DND-41 (cell line): ENCODE measurements around the gene STAMBP.
"Not testable (repeated sequence)": the region's sequence is repeated elsewhere in the genome, so short reads cannot be mapped to it uniquely, and the experiment has no call there.

Experiments
- ATAC-seq: fragments of 200-7000 bp; cut with Tn5 transposase; 3 replicates; pipeline ENCODE4 v1.9.1; 2021; ENCODE audit warnings: low read depth; ENCODE audit not compliant: insufficient read depth
- DNase-seq: peaks from one replicate; pipeline ENCODE4 v3.0.0-alpha.2; 2020
- H2AFZ ChIP-seq: 2 replicates; pipeline ENCODE4 v1.6.0; 2012; ENCODE audit warnings: low read depth, low read length
- H3K27ac ChIP-seq: 2 replicates; pipeline ENCODE4 v1.5.1; 2012; ENCODE audit warnings: low read length, inconsistent platforms
- H3K27me3 ChIP-seq: fragments of 200-600 bp; sonication (generic); 2 replicates; pipeline ENCODE4 v1.6.0; 2012; ENCODE audit warnings: low read length, mild to moderate bottlenecking, inconsistent platforms; ENCODE audit not compliant: insufficient read depth, poor library complexity
- H3K36me3 ChIP-seq: 2 replicates; pipeline ENCODE4 v1.5.1; 2012; ENCODE audit warnings: low read length, inconsistent platforms; ENCODE audit not compliant: insufficient read depth
- H3K4me1 ChIP-seq: 2 replicates; pipeline ENCODE4 v1.5.1; 2012; ENCODE audit warnings: mild to moderate bottlenecking, low read length; ENCODE audit not compliant: insufficient read depth
- H3K4me2 ChIP-seq: 2 replicates; pipeline ENCODE4 v1.6.0; 2012; ENCODE audit warnings: mild to moderate bottlenecking, moderate library complexity, low read length, inconsistent platforms; ENCODE audit not compliant: insufficient read depth
- H3K4me3 ChIP-seq, 2 experiments: fragments of 200-600 bp in 1 of 2; shearing (Covaris generic) in 1 of 2; 2 replicates each; pipeline ENCODE4 v1.5.1; 2012 to 2016; ENCODE audit warnings: inconsistent platforms in 2 of 2, low read length in 2 of 2, mild to moderate bottlenecking in 2 of 2, low read depth in 1 of 2, moderate library complexity in 1 of 2
- H3K79me2 ChIP-seq: 2 replicates; pipeline ENCODE4 v1.6.0; 2012; ENCODE audit warnings: low read length, inconsistent platforms; ENCODE audit not compliant: insufficient read depth
- H3K9ac ChIP-seq: 2 replicates; pipeline ENCODE4 v1.6.0; 2012; ENCODE audit warnings: low read depth, mild to moderate bottlenecking, inconsistent platforms, low read length, moderate library complexity
- H3K9me3 ChIP-seq: 2 replicates; pipeline ENCODE4 v1.5.1; 2012; ENCODE audit warnings: low read length, moderate library complexity, mild to moderate bottlenecking, inconsistent platforms; ENCODE audit not compliant: insufficient read depth, severe bottlenecking
- H4K20me1 ChIP-seq: 2 replicates; pipeline ENCODE4 v1.6.0; 2012; ENCODE audit warnings: low read length; ENCODE audit not compliant: insufficient read depth
- EZH2 ChIP-seq: IDR thresholded peaks from 3 replicates; pipeline ENCODE4 v1.6.1; 2012; ENCODE audit warnings: borderline replicate concordance, low read depth, mild to moderate bottlenecking, moderate library complexity, low read length, inconsistent platforms; ENCODE audit not compliant: severe bottlenecking
- TF ChIP-seq, protein P1 (sequence below): IDR thresholded peaks from 2 replicates; pipeline ENCODE4 v1.5.1; 2012; ENCODE audit warnings: borderline replicate concordance, low read length, moderate library complexity, mild to moderate bottlenecking; ENCODE audit not compliant: poor library complexity, severe bottlenecking; ENCODE audit errors: extremely low read depth

The STAMBP gene

DNA sequence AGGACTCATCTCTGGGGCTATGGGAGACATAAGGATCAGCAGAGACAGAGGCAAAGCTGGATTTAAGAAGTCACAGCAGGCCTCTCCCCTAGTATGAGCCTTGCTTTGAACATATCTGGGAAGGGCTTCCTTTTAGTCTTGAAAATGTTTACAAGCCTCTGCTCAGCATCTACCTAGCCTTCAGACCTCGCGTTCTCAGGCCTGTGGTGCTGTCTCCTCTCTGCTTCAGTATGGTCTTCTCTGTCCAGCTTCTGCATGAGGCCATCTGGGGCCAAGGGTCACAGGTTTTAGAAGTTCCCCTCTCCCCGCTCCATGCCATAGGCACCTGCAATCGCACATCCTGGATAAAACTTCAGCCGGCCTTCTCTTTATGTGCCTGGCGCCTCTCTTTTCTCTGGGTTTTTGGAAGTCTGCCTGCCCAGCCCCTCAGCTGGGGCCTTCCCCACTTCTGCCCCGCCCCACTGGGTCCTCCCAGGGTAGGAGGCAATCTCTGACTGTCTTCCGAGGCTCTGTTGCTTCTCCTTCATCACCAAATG is 71.1 kb downstream of the STAMBP start:
- Histone ChIP-seq H3K4me3 (no peak overlapping the region), H3K36me3 (no peaks in the 10 kb centered on the region), H3K27me3 (peaks cover 3% of the 10 kb centered on the region), H3K4me1 (peaks cover 19% of the 10 kb centered on the region), H3K4me2 (no peak overlapping the region), H3K9me3 (no peaks in the 10 kb centered on the region), H3K9ac (no peak overlapping the region), H2AFZ (no peak overlapping the region), H4K20me1 (no peaks in the 10 kb centered on the region), H3K27ac (no peak overlapping the region), H3K79me2 (no peaks in the 10 kb centered on the region)
- DNase-seq (no peak), ATAC-seq (no peak)
- no peak for TF ChIP-seq EZH2

DNA sequence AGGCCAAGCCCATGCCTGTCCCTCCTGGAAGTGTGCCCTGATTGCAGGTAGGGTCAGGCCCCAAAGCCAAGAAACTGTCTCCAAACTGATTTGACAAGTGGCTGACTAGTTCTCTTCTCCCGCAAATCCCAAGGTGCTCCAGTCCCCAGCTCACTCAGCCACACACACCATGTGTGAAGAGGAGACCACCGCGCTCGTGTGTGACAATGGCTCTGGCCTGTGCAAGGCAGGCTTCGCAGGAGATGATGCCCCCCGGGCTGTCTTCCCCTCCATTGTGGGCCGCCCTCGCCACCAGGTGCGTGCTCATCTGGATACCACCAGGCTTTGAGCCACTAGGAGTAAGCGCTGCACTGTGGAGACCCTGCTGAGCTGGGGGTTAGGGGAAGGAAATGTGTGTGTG is 72.4 kb downstream of the STAMBP start:
- no peak for DNase-seq
- TF ChIP-seq, protein P1, sequence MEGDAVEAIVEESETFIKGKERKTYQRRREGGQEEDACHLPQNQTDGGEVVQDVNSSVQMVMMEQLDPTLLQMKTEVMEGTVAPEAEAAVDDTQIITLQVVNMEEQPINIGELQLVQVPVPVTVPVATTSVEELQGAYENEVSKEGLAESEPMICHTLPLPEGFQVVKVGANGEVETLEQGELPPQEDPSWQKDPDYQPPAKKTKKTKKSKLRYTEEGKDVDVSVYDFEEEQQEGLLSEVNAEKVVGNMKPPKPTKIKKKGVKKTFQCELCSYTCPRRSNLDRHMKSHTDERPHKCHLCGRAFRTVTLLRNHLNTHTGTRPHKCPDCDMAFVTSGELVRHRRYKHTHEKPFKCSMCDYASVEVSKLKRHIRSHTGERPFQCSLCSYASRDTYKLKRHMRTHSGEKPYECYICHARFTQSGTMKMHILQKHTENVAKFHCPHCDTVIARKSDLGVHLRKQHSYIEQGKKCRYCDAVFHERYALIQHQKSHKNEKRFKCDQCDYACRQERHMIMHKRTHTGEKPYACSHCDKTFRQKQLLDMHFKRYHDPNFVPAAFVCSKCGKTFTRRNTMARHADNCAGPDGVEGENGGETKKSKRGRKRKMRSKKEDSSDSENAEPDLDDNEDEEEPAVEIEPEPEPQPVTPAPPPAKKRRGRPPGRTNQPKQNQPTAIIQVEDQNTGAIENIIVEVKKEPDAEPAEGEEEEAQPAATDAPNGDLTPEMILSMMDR: no peak
- no peak for TF ChIP-seq EZH2
- peaks cover 3% of the 10 kb centered on the region for H3K27me3 ChIP-seq

DNA sequence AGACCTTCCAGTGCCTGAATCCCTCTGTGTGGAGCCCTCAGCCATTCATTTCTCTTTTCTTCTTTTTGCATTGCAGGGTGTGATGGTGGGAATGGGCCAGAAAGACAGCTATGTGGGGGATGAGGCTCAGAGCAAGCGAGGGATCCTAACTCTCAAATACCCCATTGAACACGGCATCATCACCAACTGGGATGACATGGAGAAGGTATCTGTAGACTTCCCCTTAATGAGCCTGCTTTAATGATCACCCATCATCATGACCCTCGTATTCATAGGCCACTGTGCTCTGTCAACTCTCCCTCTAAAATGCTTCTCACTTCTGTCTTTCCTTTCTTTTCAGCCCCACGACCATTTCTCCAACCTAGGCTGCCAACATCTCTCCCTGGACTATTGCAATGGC is 73.5 kb downstream of the STAMBP start:
- Histone ChIP-seq H3K79me2 (no peaks in the 10 kb centered on the region), H3K4me2 (no peak overlapping the region), H3K4me1 (peaks cover 5% of the 10 kb centered on the region), H3K27me3 (peaks cover 3% of the 10 kb centered on the region), H3K36me3 (no peaks in the 10 kb centered on the region), H3K9ac (no peak overlapping the region), H3K4me3 (no peak overlapping the region), H4K20me1 (no peaks in the 10 kb centered on the region), H2AFZ (no peak overlapping the region; the same call in 1 of the 2 replicates), H3K9me3 (no peaks in the 10 kb centered on the region), H3K27ac (no peak overlapping the region)
- DNase-seq (no peak), ATAC-seq (no peak)
- TF ChIP-seq EZH2: no peak
- TF ChIP-seq, protein P1: no peak

More for the DNA sequence above, 72.4 kb downstream of the STAMBP start:
- H3K4me3 ChIP-seq: no peak overlapping the region
- H2AFZ ChIP-seq: no peak overlapping the region
- ATAC-seq: no peak
- no peaks in the 10 kb centered on the region for H3K36me3 ChIP-seq
- no peak overlapping the region for H3K9ac ChIP-seq
- no peaks in the 10 kb centered on the region for H3K79me2 ChIP-seq
- no peak overlapping the region for H3K27ac ChIP-seq
- no peaks in the 10 kb centered on the region for H3K9me3 ChIP-seq
- no peak overlapping the region for H3K4me2 ChIP-seq
- H3K4me1 ChIP-seq: peaks cover 16% of the 10 kb centered on the region
- H4K20me1 ChIP-seq: no peaks in the 10 kb centered on the region

DNA sequence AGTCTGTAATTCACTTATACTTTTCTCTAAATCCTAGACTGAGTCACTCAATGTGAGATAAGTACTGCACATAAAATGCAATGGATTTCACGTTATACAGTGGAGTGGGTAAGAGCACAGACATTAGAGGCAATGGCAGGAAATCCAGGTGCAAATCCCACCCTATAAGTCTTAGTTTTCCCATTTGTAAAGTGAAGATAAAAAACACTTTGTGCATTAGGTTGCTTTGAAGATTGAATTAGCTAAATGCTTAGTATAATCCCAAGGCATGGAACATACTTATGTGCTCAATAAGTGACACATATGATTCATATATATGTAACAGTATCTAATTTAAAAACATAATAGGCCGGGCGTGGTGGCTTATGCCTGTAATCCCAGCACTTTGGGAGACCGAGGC is 74.6 kb downstream of the STAMBP start:
- Histone ChIP-seq H3K27me3 (peaks cover 3% of the 10 kb centered on the region), H4K20me1 (no peaks in the 10 kb centered on the region), H3K4me2 (no peak overlapping the region), H3K9me3 (no peaks in the 10 kb centered on the region), H3K4me3 (no peak overlapping the region), H2AFZ (no peak overlapping the region), H3K27ac (no peak overlapping the region), H3K36me3 (no peaks in the 10 kb centered on the region), H3K4me1 (no peaks in the 10 kb centered on the region), H3K9ac (no peak overlapping the region), H3K79me2 (no peaks in the 10 kb centered on the region)
- no peak for ATAC-seq
- no peak for DNase-seq
- TF ChIP-seq EZH2: no peak
- TF ChIP-seq, protein P1: no peak

DNA sequence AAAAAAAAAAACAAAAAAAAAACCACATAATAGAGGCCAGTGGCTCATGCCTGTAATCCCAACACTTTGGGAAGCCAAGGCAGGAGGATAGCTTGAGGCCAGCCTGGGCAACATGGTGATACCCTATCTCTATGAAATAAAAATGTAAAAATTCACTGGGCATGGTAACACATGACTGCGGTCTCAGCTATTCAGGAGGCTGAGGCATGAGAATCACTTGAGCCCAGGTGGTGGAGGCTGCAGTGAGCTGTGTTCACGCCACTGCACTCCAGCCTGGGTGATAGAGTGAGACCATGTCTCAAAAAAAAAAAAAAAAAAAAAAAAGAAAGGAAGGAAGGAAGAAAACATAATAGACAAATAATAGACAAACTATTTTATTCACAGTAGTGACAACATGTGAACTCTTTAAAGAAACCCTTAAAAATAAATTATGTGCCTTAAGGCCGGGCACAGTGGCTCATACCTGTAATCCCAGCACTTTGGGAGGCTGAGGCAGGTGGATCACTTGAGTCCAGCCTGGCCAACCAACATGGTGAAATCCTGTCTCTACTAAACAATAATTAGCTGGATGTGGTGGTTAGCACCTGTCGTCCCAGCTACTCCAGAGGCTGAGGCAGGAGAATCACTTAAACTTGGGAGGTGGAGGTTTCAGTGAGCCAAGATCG is 75.3 kb downstream of the STAMBP start:
- H3K4me3 ChIP-seq, H3K79me2 ChIP-seq, H3K27ac ChIP-seq, H3K9ac ChIP-seq, H3K9me3 ChIP-seq, H3K4me1 ChIP-seq, DNase-seq, H4K20me1 ChIP-seq, H2AFZ ChIP-seq, ATAC-seq, H3K4me2 ChIP-seq, H3K27me3 ChIP-seq, H3K36me3 ChIP-seq: not testable (repeated sequence)
